ENCODE measurements around the gene NUBPL.

Gene NUBPL

GRCh38 chr14:31672709-31673108, 111.5 kb downstream of the NUBPL start:
- H3K4me3 ChIP-seq (ENCODE audit: low read depth, low read length): no peak overlapping the region

GRCh38 chr14:31677052-31677451, 115.8 kb downstream of the NUBPL start:
- no peak for TF ChIP-seq CTCF (IDR thresholded peaks at IDR 0.05; ENCODE audit: low read depth, low read length)
- no peak overlapping the region for H3K4me3 ChIP-seq (ENCODE audit: low read depth, low read length)

More at GRCh38 chr14:31672709-31673108, 111.5 kb downstream of the NUBPL start:
- no peak for TF ChIP-seq CTCF (IDR thresholded peaks at IDR 0.05; ENCODE audit: low read depth, low read length)

- no peak for TF ChIP-seq CTCF (IDR thresholded peaks at IDR 0.05; ENCODE audit: low read depth, low read length)
Observed at GRCh38 chr14:31677630-31678029, 116.4 kb downstream of the NUBPL start.

GRCh38 chr14:31678421-31679249, 117.4 kb downstream of the NUBPL start:
- no peak for TF ChIP-seq CTCF (IDR thresholded peaks at IDR 0.05; ENCODE audit: low read depth, low read length)
- no peak overlapping the region for H3K4me3 ChIP-seq (ENCODE audit: low read depth, low read length)

More at GRCh38 chr14:31677630-31678029, 116.4 kb downstream of the NUBPL start:
- no peak overlapping the region for H3K4me3 ChIP-seq (ENCODE audit: low read depth, low read length)

GRCh38 chr14:31682768-31683167, 121.6 kb downstream of the NUBPL start:
- no peak for TF ChIP-seq CTCF (IDR thresholded peaks at IDR 0.05; ENCODE audit: low read depth, low read length)
- H3K4me3 ChIP-seq (ENCODE audit: low read depth, low read length): no peak overlapping the region

- no peak for TF ChIP-seq CTCF (IDR thresholded peaks at IDR 0.05; ENCODE audit: low read depth, low read length)
- H3K4me3 ChIP-seq (ENCODE audit: low read depth, low read length): no peak overlapping the region
Observed at GRCh38 chr14:31687726-31688125, 126.5 kb downstream of the NUBPL start.

- no peak for TF ChIP-seq CTCF (IDR thresholded peaks at IDR 0.05; ENCODE audit: low read depth, low read length)
Observed at GRCh38 chr14:31690056-31690455, 128.9 kb downstream of the NUBPL start.

More at GRCh38 chr14:31690056-31690455, 128.9 kb downstream of the NUBPL start:
- H3K4me3 ChIP-seq (ENCODE audit: low read depth, low read length): no peak overlapping the region
